ENCODE measurements around the gene KRTAP9-9.

KRTAP9-9 gene

DNA sequence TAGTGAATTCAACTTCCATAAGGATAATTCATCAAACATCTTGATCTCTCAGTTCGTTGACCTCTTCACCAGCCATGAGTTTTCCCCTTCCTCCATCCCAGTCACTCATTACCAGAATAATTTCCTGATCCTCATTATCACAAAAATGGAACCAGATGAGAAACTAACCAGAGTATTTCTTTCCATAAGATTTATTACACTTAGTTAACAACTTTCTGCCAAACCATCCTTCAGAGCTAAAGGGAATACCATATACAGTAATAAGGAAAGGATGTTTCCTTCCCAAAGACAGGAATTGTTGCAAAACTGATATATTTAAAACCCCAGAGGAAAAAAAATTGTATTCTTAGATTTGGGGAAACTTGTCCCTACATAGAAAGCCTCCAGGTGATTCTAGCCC is 38.8 kb downstream of the KRTAP9-9 start:
- peaks cover 22% of the 10 kb centered on the region for H3K27me3 ChIP-seq (ENCODE audit: low read depth, low read length)

DNA sequence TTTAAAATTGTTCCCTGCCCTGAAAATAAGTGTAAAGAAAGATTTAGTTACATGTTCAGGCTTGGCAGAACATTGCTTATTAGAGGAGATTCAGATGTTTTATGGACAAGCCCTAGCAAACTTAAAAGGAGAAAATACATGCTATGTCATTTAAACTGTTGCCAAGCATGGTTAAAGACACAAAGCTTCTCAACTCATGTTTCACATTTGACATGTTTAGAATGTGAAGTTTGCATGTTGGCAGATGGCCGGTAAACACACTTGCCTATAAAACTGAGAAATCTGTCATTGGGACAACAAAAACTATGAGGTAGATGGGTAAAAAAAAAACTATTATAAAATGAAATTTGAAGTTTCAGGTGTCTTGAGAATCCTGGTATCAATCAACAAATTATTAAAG is 41.7 kb downstream of the KRTAP9-9 start:
- Histone ChIP-seq H3K27me3 (ENCODE audit: low read depth, low read length) (peaks cover 19% of the 10 kb centered on the region), H4K20me1 (ENCODE audit: insufficient read depth, low read length) (no peaks in the 10 kb centered on the region), H3K9me3 (ENCODE audit: insufficient read depth, low read length) (no peaks in the 10 kb centered on the region), H3K79me2 (ENCODE audit: low read length) (no peaks in the 10 kb centered on the region), H3K4me2 (ENCODE audit: low read length) (no peak overlapping the region), H3K27ac (ENCODE audit: low read length) (no peak overlapping the region), H2AFZ (ENCODE audit: low read depth, low read length) (no peak overlapping the region), H3K4me3 (ENCODE audit: low read length) (no peak overlapping the region), H3K9ac (ENCODE audit: low read length) (no peak overlapping the region), H3K36me3 (replicated peaks; ENCODE audit: low read depth, low read length) (no peaks in the 10 kb centered on the region), H3K4me1 (ENCODE audit: low read length) (no peaks in the 10 kb centered on the region)
- TF ChIP-seq, protein P1, sequence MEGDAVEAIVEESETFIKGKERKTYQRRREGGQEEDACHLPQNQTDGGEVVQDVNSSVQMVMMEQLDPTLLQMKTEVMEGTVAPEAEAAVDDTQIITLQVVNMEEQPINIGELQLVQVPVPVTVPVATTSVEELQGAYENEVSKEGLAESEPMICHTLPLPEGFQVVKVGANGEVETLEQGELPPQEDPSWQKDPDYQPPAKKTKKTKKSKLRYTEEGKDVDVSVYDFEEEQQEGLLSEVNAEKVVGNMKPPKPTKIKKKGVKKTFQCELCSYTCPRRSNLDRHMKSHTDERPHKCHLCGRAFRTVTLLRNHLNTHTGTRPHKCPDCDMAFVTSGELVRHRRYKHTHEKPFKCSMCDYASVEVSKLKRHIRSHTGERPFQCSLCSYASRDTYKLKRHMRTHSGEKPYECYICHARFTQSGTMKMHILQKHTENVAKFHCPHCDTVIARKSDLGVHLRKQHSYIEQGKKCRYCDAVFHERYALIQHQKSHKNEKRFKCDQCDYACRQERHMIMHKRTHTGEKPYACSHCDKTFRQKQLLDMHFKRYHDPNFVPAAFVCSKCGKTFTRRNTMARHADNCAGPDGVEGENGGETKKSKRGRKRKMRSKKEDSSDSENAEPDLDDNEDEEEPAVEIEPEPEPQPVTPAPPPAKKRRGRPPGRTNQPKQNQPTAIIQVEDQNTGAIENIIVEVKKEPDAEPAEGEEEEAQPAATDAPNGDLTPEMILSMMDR (IDR thresholded peaks at IDR 0.05; ENCODE audit: low read depth, low read length): no peak
- TF ChIP-seq EZH2phosphoT487 (IDR thresholded peaks at IDR 0.05; ENCODE audit: low read depth): no peak

More for the DNA sequence above, 38.8 kb downstream of the KRTAP9-9 start:
- no peak overlapping the region for H3K4me3 ChIP-seq (ENCODE audit: low read length)
- no peaks in the 10 kb centered on the region for H3K36me3 ChIP-seq (replicated peaks; ENCODE audit: low read depth, low read length)
- no peak overlapping the region for H3K4me2 ChIP-seq (ENCODE audit: low read length)
- H3K9ac ChIP-seq (ENCODE audit: low read length): no peak overlapping the region
- H3K4me1 ChIP-seq (ENCODE audit: low read length): no peaks in the 10 kb centered on the region
- TF ChIP-seq EZH2phosphoT487 (IDR thresholded peaks at IDR 0.05; ENCODE audit: low read depth): no peak
- TF ChIP-seq, protein P1 (IDR thresholded peaks at IDR 0.05; ENCODE audit: low read depth, low read length): no peak
- no peak overlapping the region for H3K27ac ChIP-seq (ENCODE audit: low read length)
- no peak overlapping the region for H2AFZ ChIP-seq (ENCODE audit: low read depth, low read length)
- H4K20me1 ChIP-seq (ENCODE audit: insufficient read depth, low read length): no peaks in the 10 kb centered on the region
- H3K79me2 ChIP-seq (ENCODE audit: low read length): no peaks in the 10 kb centered on the region
- H3K9me3 ChIP-seq (ENCODE audit: insufficient read depth, low read length): no peaks in the 10 kb centered on the region

DNA sequence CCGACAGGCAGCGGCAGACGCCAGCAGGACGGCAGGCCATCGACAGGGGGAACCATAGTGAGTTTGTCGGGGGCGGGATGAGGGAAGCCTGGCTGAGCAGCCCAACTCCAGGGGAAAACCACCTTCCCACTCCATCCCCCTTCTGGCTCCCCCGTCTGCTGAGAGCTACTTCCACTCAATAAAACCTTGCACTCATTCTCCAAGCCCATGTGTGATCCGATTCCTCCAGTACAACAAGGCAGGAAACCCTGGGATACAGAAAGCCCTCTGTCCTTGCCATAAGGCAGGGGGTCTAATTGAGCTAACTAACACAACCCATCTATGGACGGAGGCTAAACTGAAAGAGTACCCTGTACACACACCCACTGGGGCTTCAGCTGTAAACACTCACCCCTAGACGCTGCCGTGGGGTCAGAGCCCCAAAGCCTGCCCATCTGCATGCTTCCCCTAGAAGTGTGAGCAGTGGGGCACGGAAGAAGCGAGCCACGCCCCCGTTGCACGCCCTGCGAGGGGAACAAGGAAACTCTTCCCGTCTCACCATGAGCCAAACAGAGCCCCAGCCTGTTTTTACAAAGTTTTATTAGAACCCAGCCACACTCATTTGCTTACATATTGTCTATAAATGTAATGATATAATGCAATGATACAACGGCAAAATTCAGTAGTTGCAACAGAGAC is 43.4 kb downstream of the KRTAP9-9 start:
- no peak overlapping the region for H3K9ac ChIP-seq (ENCODE audit: low read length)
- no peaks in the 10 kb centered on the region for H3K4me1 ChIP-seq (ENCODE audit: low read length)
- no peak overlapping the region for H3K27ac ChIP-seq (ENCODE audit: low read length)
- H2AFZ ChIP-seq (ENCODE audit: low read depth, low read length): no peak overlapping the region
- no peaks in the 10 kb centered on the region for H3K79me2 ChIP-seq (ENCODE audit: low read length)
- H3K27me3 ChIP-seq (ENCODE audit: low read depth, low read length): peaks cover 18% of the 10 kb centered on the region
- no peaks in the 10 kb centered on the region for H3K36me3 ChIP-seq (replicated peaks; ENCODE audit: low read depth, low read length)
- no peaks in the 10 kb centered on the region for H3K9me3 ChIP-seq (ENCODE audit: insufficient read depth, low read length)
- TF ChIP-seq, protein P1 (IDR thresholded peaks at IDR 0.05; ENCODE audit: low read depth, low read length): no peak
- no peak for TF ChIP-seq EZH2phosphoT487 (IDR thresholded peaks at IDR 0.05; ENCODE audit: low read depth)
- no peak overlapping the region for H3K4me3 ChIP-seq (ENCODE audit: low read length)
- H4K20me1 ChIP-seq (ENCODE audit: insufficient read depth, low read length): no peaks in the 10 kb centered on the region
- H3K4me2 ChIP-seq (ENCODE audit: low read length): no peak overlapping the region

DNA sequence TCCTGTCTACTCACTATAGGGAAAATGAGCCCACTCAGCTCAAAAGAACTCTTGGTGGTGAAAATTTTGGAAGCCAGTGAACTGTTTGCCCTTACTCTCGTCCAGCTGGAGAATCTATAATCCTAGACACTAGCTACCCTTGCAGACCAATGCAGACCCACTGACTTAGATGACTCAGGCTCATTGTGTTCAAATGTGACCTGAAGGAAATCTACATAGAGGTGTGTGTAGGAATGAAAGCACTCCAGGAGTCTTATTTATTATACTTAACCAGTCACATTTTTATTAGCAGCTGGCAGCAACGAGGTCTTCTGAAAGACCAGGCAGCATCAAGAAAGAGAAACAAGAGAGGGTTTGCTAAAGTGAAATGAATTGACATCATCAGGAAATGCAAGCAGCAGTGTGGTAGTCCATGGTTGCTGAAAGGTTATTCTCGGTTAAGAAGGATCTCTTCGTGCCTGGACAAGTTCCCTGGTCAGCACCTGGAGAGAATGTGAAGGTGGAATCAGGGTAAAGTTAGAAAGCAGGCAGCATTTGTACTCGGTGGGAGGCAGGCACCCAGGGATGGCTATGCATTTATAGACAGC is 46.1 kb downstream of the KRTAP9-9 start:
- no peaks in the 10 kb centered on the region for H3K9me3 ChIP-seq (ENCODE audit: insufficient read depth, low read length)
- peaks cover 8% of the 10 kb centered on the region; the same call in 1 of the 2 replicates for H3K27me3 ChIP-seq (ENCODE audit: low read depth, low read length)
- H3K9ac ChIP-seq (ENCODE audit: low read length): no peak overlapping the region
- no peak overlapping the region for H3K27ac ChIP-seq (ENCODE audit: low read length)
- H3K4me1 ChIP-seq (ENCODE audit: low read length): no peaks in the 10 kb centered on the region
- H3K4me2 ChIP-seq (ENCODE audit: low read length): no peak overlapping the region
- H4K20me1 ChIP-seq (ENCODE audit: insufficient read depth, low read length): no peaks in the 10 kb centered on the region
- H3K4me3 ChIP-seq (ENCODE audit: low read length): no peak overlapping the region
- no peak overlapping the region for H2AFZ ChIP-seq (ENCODE audit: low read depth, low read length)
- TF ChIP-seq, protein P1 (IDR thresholded peaks at IDR 0.05; ENCODE audit: low read depth, low read length): no peak
- no peak for TF ChIP-seq EZH2phosphoT487 (IDR thresholded peaks at IDR 0.05; ENCODE audit: low read depth)
- no peaks in the 10 kb centered on the region for H3K79me2 ChIP-seq (ENCODE audit: low read length)
- no peaks in the 10 kb centered on the region for H3K36me3 ChIP-seq (replicated peaks; ENCODE audit: low read depth, low read length)

Measured in OCI-LY3 (cell line).